NB4 (cell line): Measurements from ENCODE around the gene UBN1.

ENCODE experiments used
- CTCF ChIP-seq: IDR thresholded peaks from one replicate; pipeline ENCODE4 v1.5.1; 2012; ENCODE audit warnings: low read depth, low read length
- POLR2A ChIP-seq: IDR thresholded peaks from 2 replicates; pipeline ENCODE4 v1.6.1; 2011; ENCODE audit warnings: mild to moderate bottlenecking; ENCODE audit not compliant: insufficient read length; ENCODE audit errors: extremely low read depth

DNA sequence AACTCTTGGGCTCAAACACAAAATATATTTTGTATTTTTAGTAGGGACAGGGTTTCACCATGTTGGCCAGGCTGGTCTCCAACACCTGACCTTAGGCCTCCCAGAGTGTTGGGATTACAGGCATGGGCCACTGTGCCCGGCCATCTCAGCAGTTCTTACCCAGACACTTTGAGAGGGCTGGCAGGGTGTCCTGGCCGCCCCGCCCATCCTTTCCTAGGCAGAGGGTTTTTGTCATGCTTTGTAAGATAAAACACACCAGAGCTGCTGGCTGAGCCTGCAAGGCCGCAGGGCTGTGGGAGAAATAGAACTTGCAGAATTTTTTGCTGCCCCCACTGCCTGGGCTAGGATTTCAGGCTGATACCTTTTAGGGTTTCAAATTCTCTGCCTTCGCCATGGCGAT, 80.9 kb downstream of the UBN1 start:
- no peak for TF ChIP-seq CTCF
- TF ChIP-seq POLR2A: no peak
